ENCODE data around the gene IQCE.

DNA sequence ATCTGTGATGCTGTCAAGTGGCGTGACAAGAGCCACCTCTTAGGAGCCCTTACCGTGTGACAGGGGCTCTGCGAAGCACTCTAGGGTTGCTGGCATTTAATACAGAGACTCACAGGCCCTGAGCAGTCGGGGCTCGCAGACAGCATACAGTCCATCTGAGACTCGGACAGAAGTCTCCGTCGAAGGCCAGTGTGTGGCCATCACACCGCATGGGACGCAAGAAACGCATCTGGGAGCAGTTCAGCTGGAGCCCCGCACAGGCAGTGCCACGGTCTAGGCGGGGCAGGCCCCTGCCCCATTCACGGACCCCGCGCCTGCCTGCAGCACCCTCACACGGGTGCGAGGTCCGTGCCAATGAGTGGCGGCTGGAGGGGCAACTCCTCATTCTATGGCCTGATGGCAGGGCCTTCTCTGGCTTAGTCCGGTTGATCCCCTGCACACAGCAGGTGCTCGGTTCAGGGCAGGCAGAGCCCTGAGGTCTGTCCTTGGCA, 33.6 kb downstream of the IQCE start:
- TF ChIP-seq, protein P1, sequence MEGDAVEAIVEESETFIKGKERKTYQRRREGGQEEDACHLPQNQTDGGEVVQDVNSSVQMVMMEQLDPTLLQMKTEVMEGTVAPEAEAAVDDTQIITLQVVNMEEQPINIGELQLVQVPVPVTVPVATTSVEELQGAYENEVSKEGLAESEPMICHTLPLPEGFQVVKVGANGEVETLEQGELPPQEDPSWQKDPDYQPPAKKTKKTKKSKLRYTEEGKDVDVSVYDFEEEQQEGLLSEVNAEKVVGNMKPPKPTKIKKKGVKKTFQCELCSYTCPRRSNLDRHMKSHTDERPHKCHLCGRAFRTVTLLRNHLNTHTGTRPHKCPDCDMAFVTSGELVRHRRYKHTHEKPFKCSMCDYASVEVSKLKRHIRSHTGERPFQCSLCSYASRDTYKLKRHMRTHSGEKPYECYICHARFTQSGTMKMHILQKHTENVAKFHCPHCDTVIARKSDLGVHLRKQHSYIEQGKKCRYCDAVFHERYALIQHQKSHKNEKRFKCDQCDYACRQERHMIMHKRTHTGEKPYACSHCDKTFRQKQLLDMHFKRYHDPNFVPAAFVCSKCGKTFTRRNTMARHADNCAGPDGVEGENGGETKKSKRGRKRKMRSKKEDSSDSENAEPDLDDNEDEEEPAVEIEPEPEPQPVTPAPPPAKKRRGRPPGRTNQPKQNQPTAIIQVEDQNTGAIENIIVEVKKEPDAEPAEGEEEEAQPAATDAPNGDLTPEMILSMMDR (conservative IDR thresholded peaks at IDR 0.05) = no peak
- TF ChIP-seq EZH2 (IDR thresholded peaks at IDR 0.05; ENCODE audit: low read depth) = no peak

Data from PC-9 (cell line).